DOHH2 (cell line): Measurements from ENCODE around the gene NDRG2.

Experiments used
- H3F3A ChIP-seq: fragments of 200-600 bp; sonication (generic), shearing (Covaris generic); 2 replicates; pipeline ENCODE4 v1.6.0; 2016; ENCODE audit warnings: antibody characterized with exemption, mild to moderate bottlenecking; ENCODE audit not compliant: control insufficient read depth, insufficient read depth
- H3K27ac ChIP-seq: fragments of 200-600 bp; sonication (generic); 2 replicates; pipeline ENCODE4 v1.5.1; 2014; ENCODE audit warnings: low read depth, mild to moderate bottlenecking, low read length, moderate library complexity
- H3K27me3 ChIP-seq: fragments of 200-600 bp; sonication (generic); 2 replicates; pipeline ENCODE4 v1.6.1; 2014; ENCODE audit warnings: mild to moderate bottlenecking, low read length, mixed read lengths; ENCODE audit not compliant: control insufficient read depth
- H3K36me3 ChIP-seq: fragments of 200-600 bp; sonication (generic); 2 replicates; pipeline ENCODE4 v1.6.1; 2014; ENCODE audit warnings: mild to moderate bottlenecking, low read length, moderate library complexity, mixed read lengths; ENCODE audit not compliant: control insufficient read depth
- H3K4me1 ChIP-seq: fragments of 200-600 bp; sonication (generic); 2 replicates; pipeline ENCODE4 v1.6.1; 2014; ENCODE audit warnings: mild to moderate bottlenecking, low read length, mixed read lengths; ENCODE audit not compliant: control insufficient read depth
- H3K4me2 ChIP-seq: fragments of 200-600 bp; sonication (generic); 2 replicates; pipeline ENCODE4 v1.6.0; 2014; ENCODE audit warnings: mild to moderate bottlenecking, low read length, moderate library complexity
- H3K4me3 ChIP-seq: fragments of 200-600 bp; sonication (generic); 2 replicates; pipeline ENCODE4 v1.5.1; 2014; ENCODE audit warnings: mild to moderate bottlenecking, low read length, mixed read lengths
- H3K79me2 ChIP-seq: fragments of 200-600 bp; sonication (generic); 2 replicates; pipeline ENCODE4 v1.6.1; 2014; ENCODE audit warnings: mild to moderate bottlenecking, low read length, mixed read lengths; ENCODE audit not compliant: control insufficient read depth
- H3K9me2 ChIP-seq: fragments of 200-600 bp; sonication (generic); replicated peaks from 2 replicates; pipeline ENCODE4 v1.6.1; 2014; ENCODE audit warnings: mild to moderate bottlenecking, low read length, mixed read lengths; ENCODE audit not compliant: control insufficient read depth
- H3K9me3 ChIP-seq: fragments of 200-600 bp; sonication (generic); 2 replicates; pipeline ENCODE4 v1.6.1; 2014; ENCODE audit warnings: antibody characterized with exemption, low read length, mixed read lengths; ENCODE audit not compliant: control insufficient read depth, insufficient read depth
- H4K20me1 ChIP-seq: fragments of 200-600 bp; sonication (generic); 2 replicates; pipeline ENCODE4 v1.6.0; 2014; ENCODE audit warnings: low read depth, mild to moderate bottlenecking, antibody characterized with exemption, low read length, moderate library complexity; ENCODE audit not compliant: control insufficient read depth, insufficient read depth
- CTCF ChIP-seq: fragments of 200-600 bp; sonication (generic); IDR thresholded peaks from one replicate; pipeline ENCODE4 v1.5.1; 2014; ENCODE audit warnings: antibody characterized with exemption, mild to moderate bottlenecking, low read depth, low read length; ENCODE audit not compliant: poor library complexity, severe bottlenecking
- EZH2phosphoT487 ChIP-seq: fragments of 200-600 bp; sonication (generic); IDR thresholded peaks from 2 replicates; pipeline ENCODE4 v1.6.1; 2017; ENCODE audit warnings: borderline replicate concordance, mild to moderate bottlenecking, antibody characterized with exemption, low read length, moderate library complexity, mixed read lengths

The NDRG2 gene

GRCh38 chr14:21072031-21072473 is 47.2 kb upstream of the NDRG2 start:
- H3K9me2 ChIP-seq, result no peaks in the 10 kb centered on the region
- H3K9me3 ChIP-seq, result no peaks in the 10 kb centered on the region
- no peak for TF ChIP-seq CTCF
- no peak for TF ChIP-seq EZH2phosphoT487
- peaks cover 40% of the 10 kb centered on the region for H3K27me3 ChIP-seq
- H4K20me1 ChIP-seq, result no peaks in the 10 kb centered on the region
- peaks cover 46% of the 10 kb centered on the region for H3K4me1 ChIP-seq
- no peaks in the 10 kb centered on the region for H3K79me2 ChIP-seq
- H3K4me3 ChIP-seq, result peak overlapping the region; percentile 67
- peak overlapping the region; percentile 89 for H3K4me2 ChIP-seq
- H3K36me3 ChIP-seq, result no peaks in the 10 kb centered on the region
- no peak overlapping the region for H3K27ac ChIP-seq
- peaks cover 8% of the 10 kb centered on the region; the same call in 1 of the 2 replicates for H3F3A ChIP-seq

- Histone ChIP-seq H3K79me2 (no peaks in the 10 kb centered on the region), H3K27ac (no peak overlapping the region), H3K4me2 (peak overlapping the region; percentile 89), H3K4me3 (peak overlapping the region; percentile 67), H4K20me1 (no peaks in the 10 kb centered on the region), H3K27me3 (peaks cover 45% of the 10 kb centered on the region), H3K4me1 (peaks cover 46% of the 10 kb centered on the region), H3K9me2 (no peaks in the 10 kb centered on the region), H3K9me3 (no peaks in the 10 kb centered on the region), H3F3A (peaks cover 8% of the 10 kb centered on the region; the same call in 1 of the 2 replicates), H3K36me3 (no peaks in the 10 kb centered on the region)
- TF ChIP-seq CTCF, result no peak
- TF ChIP-seq EZH2phosphoT487, result no peak
These were observed 46.6 kb upstream of the NDRG2 start for GRCh38 chr14:21071225-21072030.

- Histone ChIP-seq H3K4me1 (peaks cover 46% of the 10 kb centered on the region), H3K79me2 (no peaks in the 10 kb centered on the region), H3F3A (peaks cover 8% of the 10 kb centered on the region; the same call in 1 of the 2 replicates), H3K27ac (no peak overlapping the region), H3K4me3 (peak overlapping the region; percentile 67), H4K20me1 (no peaks in the 10 kb centered on the region), H3K36me3 (no peaks in the 10 kb centered on the region), H3K27me3 (peaks cover 50% of the 10 kb centered on the region), H3K4me2 (peak overlapping the region; percentile 89), H3K9me3 (no peaks in the 10 kb centered on the region), H3K9me2 (no peaks in the 10 kb centered on the region)
- 0 out of 2 replicates have a peak, but pooled peaks have one; percentile 53 for TF ChIP-seq EZH2phosphoT487
- TF ChIP-seq CTCF, result no peak
These were observed 45.9 kb upstream of the NDRG2 start for GRCh38 chr14:21070610-21071224.
